Measurements from ENCODE around the gene RAB41.

DNA sequence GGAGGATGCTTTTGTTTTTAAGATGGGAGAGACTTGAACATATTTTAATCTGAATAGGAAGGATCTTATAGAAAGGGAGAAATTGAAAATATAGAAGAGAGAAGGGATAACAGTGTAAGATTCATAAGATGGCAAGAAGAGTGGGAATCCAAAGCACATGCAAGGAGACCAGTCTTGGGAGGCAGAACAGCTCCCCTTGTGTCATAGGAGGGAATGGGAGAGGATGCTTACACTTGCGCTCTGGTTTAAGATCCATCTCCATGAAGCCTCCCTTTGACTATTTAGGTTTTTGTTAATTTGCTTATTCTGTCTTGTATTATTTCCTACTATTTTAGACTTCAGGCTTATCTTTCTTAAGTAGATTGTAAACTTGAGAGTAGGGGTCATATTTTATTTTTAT lies 50.6 kb downstream of the RAB41 start:
- TF ChIP-seq, protein P1, sequence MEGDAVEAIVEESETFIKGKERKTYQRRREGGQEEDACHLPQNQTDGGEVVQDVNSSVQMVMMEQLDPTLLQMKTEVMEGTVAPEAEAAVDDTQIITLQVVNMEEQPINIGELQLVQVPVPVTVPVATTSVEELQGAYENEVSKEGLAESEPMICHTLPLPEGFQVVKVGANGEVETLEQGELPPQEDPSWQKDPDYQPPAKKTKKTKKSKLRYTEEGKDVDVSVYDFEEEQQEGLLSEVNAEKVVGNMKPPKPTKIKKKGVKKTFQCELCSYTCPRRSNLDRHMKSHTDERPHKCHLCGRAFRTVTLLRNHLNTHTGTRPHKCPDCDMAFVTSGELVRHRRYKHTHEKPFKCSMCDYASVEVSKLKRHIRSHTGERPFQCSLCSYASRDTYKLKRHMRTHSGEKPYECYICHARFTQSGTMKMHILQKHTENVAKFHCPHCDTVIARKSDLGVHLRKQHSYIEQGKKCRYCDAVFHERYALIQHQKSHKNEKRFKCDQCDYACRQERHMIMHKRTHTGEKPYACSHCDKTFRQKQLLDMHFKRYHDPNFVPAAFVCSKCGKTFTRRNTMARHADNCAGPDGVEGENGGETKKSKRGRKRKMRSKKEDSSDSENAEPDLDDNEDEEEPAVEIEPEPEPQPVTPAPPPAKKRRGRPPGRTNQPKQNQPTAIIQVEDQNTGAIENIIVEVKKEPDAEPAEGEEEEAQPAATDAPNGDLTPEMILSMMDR (IDR thresholded peaks at IDR 0.05): no peak
- no peak for TF ChIP-seq POLR2A (IDR thresholded peaks at IDR 0.05)
